Activated CD4-positive, alpha-beta T cell treated with anti-CD3 and anti-CD28 coated beads for 36 hours (primary cell): ENCODE results near the gene KRT33B. TPM values are rescaled to one million over a fixed set of nuclear protein-coding genes. Genes with fewer than 3 reads are reported as not detected.

Source experiments
- ATAC-seq: fragments of 200-7000 bp; cut with Tn5 transposase; one replicate; pipeline ENCODE4 v1.10.0; 2021; ENCODE audit warnings: mild to moderate bottlenecking, moderate library complexity
- CTCF ChIA-PET: fragments of 350-600 bp; sonication (Branson Sonifier 250); formaldehyde crosslinking; loops from one replicate; lab custom pipeline; 2021; ENCODE audit warnings: antibody characterized with exemption; lab: Charles Lee
- POLR2A ChIA-PET: fragments of 350-600 bp; sonication (Branson Sonifier 250); formaldehyde crosslinking; loops from one replicate; lab custom pipeline; 2021; ENCODE audit warnings: antibody characterized with exemption, inconsistent platforms; lab: Charles Lee
- DNase-seq: peaks from one replicate; pipeline ENCODE4 v3.0.0-alpha.2; 2020
- H3K27ac Mint-ChIP-seq: one replicate; pipeline ENCODE4 v1.8.0; 2021; ENCODE audit warnings: mixed read lengths
- H3K27me3 Mint-ChIP-seq: one replicate; pipeline ENCODE4 v1.8.0; 2021; ENCODE audit warnings: mixed read lengths
- H3K36me3 Mint-ChIP-seq: one replicate; pipeline ENCODE4 v1.8.0; 2021; ENCODE audit warnings: low read depth, mixed read lengths
- H3K4me1 Mint-ChIP-seq: one replicate; pipeline ENCODE4 v1.8.0; 2021; ENCODE audit warnings: mixed read lengths
- H3K4me3 Mint-ChIP-seq: one replicate; pipeline ENCODE4 v1.8.0; 2021; ENCODE audit warnings: mild to moderate bottlenecking, moderate library complexity, mixed read lengths
- H3K9me3 Mint-ChIP-seq: one replicate; pipeline ENCODE4 v1.8.0; 2021; ENCODE audit warnings: low read depth, mixed read lengths
- intact Hi-C, 2 experiments: fragments of 100-400 bp; cut with DNase I in 1 of 2; cut with micrococcal nuclease in 1 of 2; formaldehyde crosslinking; loops; one replicate each; pipeline versions ENCODE4 v1.14.2 to v1.15.1; 2022 to 2024; cut with DNase I, micrococcal nuclease
- total RNA-seq, 2 experiments: library from RNA; stranded (reverse); gene quantifications; one replicate each; pipeline ENCODE4 v1.2.3, GENCODE V29; 2021

Gene KRT33B
- total RNA-seq, 2 experiments from 2014 or later, result not detected

DNA sequence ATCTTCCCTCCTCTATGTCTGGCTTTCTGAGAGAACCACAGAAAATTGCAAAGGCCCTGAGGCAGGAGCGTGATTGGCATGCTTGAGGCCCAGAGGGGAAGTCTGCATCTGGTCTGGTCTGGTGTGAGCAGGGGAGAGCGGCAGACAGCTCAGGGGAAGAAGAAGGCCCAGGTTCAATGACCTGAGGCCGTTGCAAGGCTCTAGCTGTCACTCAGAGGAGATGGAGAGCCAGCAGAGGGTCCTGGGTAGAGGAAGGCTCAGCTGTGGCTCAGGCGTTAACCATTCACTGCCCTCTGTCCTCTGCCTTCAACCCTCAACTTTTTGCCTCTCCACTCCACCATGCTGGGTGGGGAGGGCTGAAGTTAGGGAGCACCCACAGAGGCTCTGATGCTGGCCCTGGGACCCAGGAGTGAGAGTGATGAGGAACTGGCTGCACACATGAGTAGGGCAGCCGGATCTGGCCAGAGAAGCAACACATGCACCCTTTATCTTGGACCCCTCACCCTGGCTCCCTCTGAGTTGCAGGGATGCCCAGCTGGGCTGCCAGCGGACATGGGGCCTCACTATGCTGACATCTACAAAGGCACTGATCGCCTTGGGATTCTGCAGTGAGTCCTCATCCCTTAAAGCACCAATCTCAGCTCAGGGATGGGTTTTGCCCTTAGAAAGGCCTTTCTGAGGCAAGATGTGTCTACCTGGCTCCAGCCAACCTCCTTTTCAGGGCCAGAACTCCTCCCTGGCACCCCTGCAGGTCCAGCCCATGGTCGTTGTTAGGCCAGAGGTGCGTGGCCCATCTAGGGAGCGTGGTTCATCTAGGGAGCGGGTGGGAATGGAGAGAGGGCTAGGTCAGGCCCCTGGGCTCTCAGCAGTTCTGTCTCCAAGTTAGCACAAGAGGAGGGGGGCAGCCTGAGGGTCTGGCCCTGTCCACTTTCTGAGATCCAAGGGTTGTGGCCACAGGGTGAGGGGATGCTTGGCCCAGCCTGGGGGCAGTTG lies 46.4 kb downstream of the KRT33B start:
- Mint-ChIP-seq H3K4me1 (peaks cover 30% of the 10 kb centered on the region), H3K27me3 (no peaks in the 10 kb centered on the region), H3K9me3 (peaks cover 13% of the 10 kb centered on the region), H3K36me3 (peaks cover 3% of the 10 kb centered on the region), H3K27ac (no peak overlapping the region), H3K4me3 (no peak overlapping the region)
- ChIA-PET CTCF (interaction anchor here (0.6 to 3.3 kb wide), 18 partner anchors 10 to 512 kb away, joined by 3 to 24 read pairs (median 3); partner anchors contain the start of gene KRTAP16-1), POLR2A (interaction anchor here (0.6 to 1.1 kb wide), 2 partner anchors 15 to 94 kb away, joined by 4 to 5 read pairs; no protein-coding TSS in a partner anchor)
- ATAC-seq (no peak), DNase-seq (no peak)
- intact Hi-C loops, result loop anchor here (1.0 to 5.0 kb wide), 6 partner anchors 344 to 521 kb away; no protein-coding TSS in a partner anchor

DNA sequence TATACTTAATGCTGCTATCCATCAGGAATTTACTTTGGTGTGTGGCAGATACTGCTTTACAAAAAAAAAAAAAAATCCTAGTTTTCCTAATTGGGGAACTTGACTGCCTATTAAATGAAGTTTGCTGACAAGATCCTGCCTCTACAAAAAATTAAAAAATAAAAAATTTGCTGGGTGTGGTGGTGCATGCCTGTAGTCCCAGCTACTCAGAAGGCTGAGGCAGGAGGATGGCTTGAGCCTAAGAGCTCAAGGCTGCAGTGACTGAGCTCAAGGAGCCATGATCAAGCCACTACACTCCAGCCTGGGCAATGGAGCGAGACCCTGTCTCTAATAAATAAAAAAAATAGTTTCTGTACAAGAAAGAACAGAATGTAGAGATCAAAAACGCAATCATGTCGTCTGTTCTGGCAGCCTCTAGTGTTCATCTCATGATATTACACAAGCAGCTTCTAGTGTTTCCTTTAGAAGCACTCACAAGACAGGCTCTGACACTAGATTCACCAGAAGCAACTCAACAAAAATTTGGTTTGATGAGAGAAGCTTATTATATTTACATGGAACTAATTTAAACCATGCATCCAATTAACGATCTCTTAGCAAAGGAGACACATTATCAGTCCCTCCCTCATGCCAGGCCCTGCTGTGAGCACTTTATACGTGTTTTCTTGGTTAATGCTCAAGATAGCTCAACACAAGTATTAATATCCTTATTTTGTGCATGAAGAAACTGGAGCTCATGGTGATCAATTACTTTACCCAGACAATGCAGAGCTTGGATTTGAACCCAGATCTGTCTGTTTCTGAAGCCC lies 47.3 kb downstream of the KRT33B start:
- ChIA-PET POLR2A (interaction anchor here (1.1 kb wide), 1 partner anchor 14 kb away, joined by 5 read pairs; no protein-coding TSS in a partner anchor), CTCF (interaction anchor here (0.7 to 3.3 kb wide), 20 partner anchors 9 to 511 kb away, joined by 3 to 24 read pairs (median 3); partner anchors contain the start of gene KRTAP16-1)
- ATAC-seq, result peak; percentile 81
- Mint-ChIP-seq H3K27ac (no peak overlapping the region), H3K4me1 (peaks cover 28% of the 10 kb centered on the region), H3K36me3 (peaks cover 3% of the 10 kb centered on the region), H3K9me3 (peaks cover 13% of the 10 kb centered on the region), H3K4me3 (no peak overlapping the region), H3K27me3 (no peaks in the 10 kb centered on the region)
- intact Hi-C loops, result loop anchor here (1.0 to 5.0 kb wide), 6 partner anchors 345 to 520 kb away; no protein-coding TSS in a partner anchor
- no peak for DNase-seq

DNA sequence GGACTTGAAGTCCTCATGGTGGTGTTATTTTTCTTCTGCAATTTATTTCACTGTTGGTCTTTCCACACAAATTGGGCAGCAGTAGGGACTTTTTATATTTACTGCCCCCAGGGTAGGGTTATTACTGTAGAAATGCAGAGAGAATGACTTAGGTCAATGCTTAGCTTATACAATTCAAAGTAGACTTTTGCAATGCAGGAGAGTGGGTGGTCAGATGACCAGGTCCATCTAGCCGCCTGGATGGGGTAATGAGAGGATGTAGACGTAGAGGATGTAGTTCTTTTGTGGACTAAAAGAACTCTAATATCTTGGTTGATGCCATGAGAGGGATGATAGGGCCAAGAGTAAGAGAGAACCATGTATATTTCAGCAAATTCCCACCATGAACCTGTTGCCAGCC lies 51.4 kb downstream of the KRT33B start:
- H3K4me3 Mint-ChIP-seq, result no peak overlapping the region
- DNase-seq (no peak), ATAC-seq (no peak)
- CTCF ChIA-PET, result no interaction called here
- H3K27ac Mint-ChIP-seq, result no peak overlapping the region
- H3K27me3 Mint-ChIP-seq, result no peaks in the 10 kb centered on the region
- POLR2A ChIA-PET, result no interaction called here
- H3K9me3 Mint-ChIP-seq, result peaks cover 13% of the 10 kb centered on the region
- peaks cover 5% of the 10 kb centered on the region for H3K4me1 Mint-ChIP-seq
- peaks cover 3% of the 10 kb centered on the region for H3K36me3 Mint-ChIP-seq
- intact Hi-C loops, result no loop called here

DNA sequence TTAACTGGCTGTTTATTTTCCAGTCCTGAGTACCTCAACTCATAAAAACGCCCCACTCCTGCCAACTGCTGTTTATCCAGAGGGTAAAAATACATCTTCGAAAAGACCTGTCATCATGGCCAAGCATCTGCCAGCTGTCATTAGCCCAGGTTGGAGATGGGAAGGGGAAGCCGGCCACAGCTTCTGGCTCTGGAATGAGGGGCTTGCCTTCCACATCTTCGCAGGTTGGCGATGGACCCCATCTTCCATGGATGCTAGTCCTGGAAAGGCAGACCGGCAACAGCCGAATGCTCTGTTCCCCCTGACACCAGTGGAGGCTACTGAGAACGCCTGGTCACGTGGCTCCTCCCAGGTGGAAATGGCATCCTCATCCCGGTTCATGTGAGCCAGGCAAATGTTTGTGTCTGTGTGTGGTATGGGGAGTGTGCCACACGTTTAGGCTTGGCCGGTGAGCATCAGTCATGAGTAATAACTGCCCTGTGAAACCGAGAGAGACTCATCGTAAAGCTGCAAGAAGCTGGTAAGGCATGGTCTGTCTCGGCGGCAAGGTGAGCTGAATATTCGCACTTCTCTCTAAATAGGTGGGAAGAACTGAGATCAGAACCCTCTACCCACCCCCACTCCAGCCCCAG lies 53.7 kb downstream of the KRT33B start:
- Mint-ChIP-seq H3K27me3 (no peaks in the 10 kb centered on the region), H3K4me3 (no peak overlapping the region), H3K36me3 (peaks cover 3% of the 10 kb centered on the region), H3K4me1 (peaks cover 8% of the 10 kb centered on the region), H3K27ac (no peak overlapping the region), H3K9me3 (peaks cover 13% of the 10 kb centered on the region)
- DNase-seq (no peak), ATAC-seq (no peak)
- POLR2A ChIA-PET, result no interaction called here
- intact Hi-C loops, result no loop called here
- CTCF ChIA-PET, result no interaction called here

DNA sequence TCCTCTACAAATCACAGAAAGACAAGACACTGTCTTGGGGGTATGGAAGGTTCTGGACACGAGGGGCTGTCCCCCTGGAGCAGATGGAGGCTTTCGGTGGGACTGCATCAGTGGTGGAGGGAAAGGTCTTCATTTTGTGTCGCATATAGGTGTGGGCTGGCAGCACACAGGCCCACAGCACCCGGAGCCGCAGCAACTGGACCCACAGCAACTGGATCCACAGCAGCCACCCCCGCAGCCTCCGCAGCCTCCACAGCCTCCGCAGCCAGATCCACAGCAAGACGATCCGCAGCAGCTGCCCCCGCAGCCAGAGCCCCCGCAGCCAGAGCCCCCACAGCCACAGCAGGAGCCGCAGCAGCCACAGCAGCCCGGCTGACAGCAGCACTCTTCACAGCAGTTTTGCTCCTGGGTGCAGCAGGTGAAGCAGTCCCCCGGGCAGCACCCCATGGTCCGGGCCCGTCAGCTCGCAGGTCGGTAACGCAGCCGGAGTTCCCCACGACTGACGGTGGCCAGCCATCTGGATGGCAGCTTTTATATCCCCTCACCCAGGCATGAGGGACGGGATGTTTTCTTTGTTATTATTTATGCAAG lies 54.3 kb downstream of the KRT33B start, which contains the start of gene KRTAP17-1:
TSS of gene KRTAP17-1 (minus strand) at position 507 of the 591 bp plus-strand sequence. CDS start at position 447, 60 bp downstream.
- Mint-ChIP-seq H3K36me3 (no peaks in the 10 kb centered on the region), H3K9me3 (peaks cover 11% of the 10 kb centered on the region), H3K4me3 (no peak within 1 kb of the TSS), H3K4me1 (peaks cover 14% of the 10 kb centered on the region), H3K27me3 (no peaks in the 10 kb centered on the region), H3K27ac (no peak within 1 kb of the TSS)
- ATAC-seq, result no peak
- ChIA-PET CTCF (interaction anchor here (1.5 kb wide), 1 partner anchor 13 kb away, joined by 4 read pairs; no protein-coding TSS in a partner anchor), POLR2A (no interaction called here)
- intact Hi-C loops, result no loop called here
- no peak for DNase-seq

Other genes with a start within 250 kb of the KRT33B start
- not detected for gene KRTAP4-12, start 245.6 kb downstream of the KRT33B start, total RNA-seq
- not detected for gene KRTAP4-6, start 229.3 kb downstream of the KRT33B start, total RNA-seq
- not detected for gene KRTAP4-5, start 220.0 kb downstream of the KRT33B start, total RNA-seq
- not detected for gene KRTAP4-4, start 209.1 kb downstream of the KRT33B start, total RNA-seq
- not detected for gene KRTAP4-3, start 201.6 kb downstream of the KRT33B start, total RNA-seq
- gene KRTAP4-2, start 191.6 kb downstream of the KRT33B start, total RNA-seq, result not detected
- gene KRTAP4-1, start 184.9 kb downstream of the KRT33B start, total RNA-seq, result not detected
- not detected for gene KRTAP9-1, start 179.9 kb downstream of the KRT33B start, total RNA-seq
- not detected for gene KRTAP9-2, start 143.2 kb downstream of the KRT33B start, total RNA-seq
- not detected for gene KRTAP9-3, start 137.4 kb downstream of the KRT33B start, total RNA-seq
- not detected for gene KRTAP9-8, start 131.8 kb downstream of the KRT33B start, total RNA-seq
- gene KRTAP9-4, start 120.1 kb downstream of the KRT33B start, total RNA-seq, result not detected
- not detected for gene KRTAP9-9, start 114.4 kb downstream of the KRT33B start, total RNA-seq
- gene KRTAP9-6, start 104.4 kb downstream of the KRT33B start, total RNA-seq, result not detected
- gene KRTAP9-7, start 94.1 kb downstream of the KRT33B start, total RNA-seq, result not detected
- not detected for gene KRTAP29-1, start 67.0 kb downstream of the KRT33B start, total RNA-seq
- gene KRTAP16-1, start 60.5 kb downstream of the KRT33B start, total RNA-seq, result not detected
- gene KRTAP17-1, start 54.1 kb downstream of the KRT33B start, total RNA-seq, result not detected
- not detected for gene KRT33A, start 19.0 kb downstream of the KRT33B start, total RNA-seq
- gene KRT34, start 12.5 kb upstream of the KRT33B start, total RNA-seq, result not detected
- gene KRT31, start 27.8 kb upstream of the KRT33B start, total RNA-seq, result not detected
- gene KRT37, start 54.8 kb upstream of the KRT33B start, total RNA-seq, result not detected
- not detected for gene KRT38, start 71.2 kb upstream of the KRT33B start, total RNA-seq
- gene KRT32, start 97.6 kb upstream of the KRT33B start, total RNA-seq, result not detected
- gene KRT35, start 111.3 kb upstream of the KRT33B start, total RNA-seq, result not detected
- gene KRT36, start 120.1 kb upstream of the KRT33B start, total RNA-seq, result not detected
- gene KRT13, start 135.8 kb upstream of the KRT33B start, total RNA-seq, result not detected
- gene KRT15, start 149.1 kb upstream of the KRT33B start, total RNA-seq, result not detected
- not detected for gene KRT19, start 158.5 kb upstream of the KRT33B start, total RNA-seq
- not detected for gene KRT9, start 202.2 kb upstream of the KRT33B start, total RNA-seq
- not detected for gene KRT14, start 217.1 kb upstream of the KRT33B start, total RNA-seq
- not detected for gene KRT16, start 243.0 kb upstream of the KRT33B start, total RNA-seq